HG02610 (cell line): ENCODE results near the gene MTMR11.
"Not testable (repeated sequence)": the region's sequence is repeated elsewhere in the genome, so short reads cannot be mapped to it uniquely, and the experiment has no call there.

Experiments used
- ATAC-seq: cut with Tn5 transposase; IDR thresholded peaks from one replicate; pipeline ENCODE4 v1.9.1; 2021; ENCODE audit warnings: mild to moderate bottlenecking, moderate library complexity; ENCODE audit not compliant: unreplicated experiment

The MTMR11 gene

DNA sequence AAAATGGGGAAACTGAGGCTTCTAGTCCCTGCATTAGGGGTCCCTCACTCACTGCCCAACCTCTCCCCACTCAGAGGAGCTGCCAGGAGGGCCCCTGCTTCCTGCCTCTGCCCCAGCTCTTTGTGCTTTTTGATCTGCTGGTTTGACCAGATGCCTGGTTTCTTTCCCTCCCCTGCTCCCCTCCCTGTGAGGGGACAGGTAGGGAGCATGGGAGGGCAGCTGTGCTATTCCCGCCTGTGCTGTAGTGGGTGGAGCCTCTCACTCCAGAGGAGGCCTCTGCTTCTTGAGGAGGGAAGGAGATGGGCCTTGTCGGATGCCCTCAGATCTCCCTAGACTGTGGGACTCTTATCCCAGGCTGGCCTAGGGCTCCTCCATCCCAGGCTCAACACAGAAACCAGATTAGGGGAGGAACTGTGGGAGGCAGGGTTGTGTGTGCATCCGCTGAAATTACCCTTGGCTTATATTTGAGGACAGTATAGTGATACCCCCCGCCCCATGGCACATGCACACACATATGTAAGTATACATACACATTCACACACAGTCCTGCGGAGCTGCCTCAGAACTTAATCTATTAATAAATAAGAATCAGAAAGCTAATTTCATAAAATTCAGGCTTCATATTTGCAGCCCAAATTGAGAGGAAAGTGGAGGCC lies 32.7 kb downstream of the MTMR11 start:
- no peak for ATAC-seq

- ATAC-seq, result peak; percentile 95
These were observed 37.0 kb downstream of the MTMR11 start, which contains the start of gene BOLA1 for GRCh38 chr1:149899460-149900284. Gene BOLA1, plus strand, starts transcription at chr1:149899568. Its CDS starts 492 bp downstream, at chr1:149900060.

GRCh38 chr1:149896575-149896974 lies 40.1 kb downstream of the MTMR11 start:
- no peak for ATAC-seq

DNA sequence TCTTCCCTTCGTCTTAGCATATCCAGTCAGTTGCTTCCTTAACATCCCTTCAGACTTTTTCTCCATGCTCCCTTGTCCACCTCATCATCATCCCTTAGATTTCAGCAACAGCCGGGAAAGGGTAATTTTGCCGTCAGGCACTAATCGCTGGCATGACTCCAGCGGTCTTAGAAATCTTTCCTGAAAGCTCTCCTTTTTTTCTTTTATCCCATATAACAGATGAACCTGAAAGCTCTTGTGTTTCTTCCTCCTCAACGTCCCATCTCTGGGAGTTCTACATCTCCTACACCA lies 47.7 kb downstream of the MTMR11 start:
- ATAC-seq, result no peak

DNA sequence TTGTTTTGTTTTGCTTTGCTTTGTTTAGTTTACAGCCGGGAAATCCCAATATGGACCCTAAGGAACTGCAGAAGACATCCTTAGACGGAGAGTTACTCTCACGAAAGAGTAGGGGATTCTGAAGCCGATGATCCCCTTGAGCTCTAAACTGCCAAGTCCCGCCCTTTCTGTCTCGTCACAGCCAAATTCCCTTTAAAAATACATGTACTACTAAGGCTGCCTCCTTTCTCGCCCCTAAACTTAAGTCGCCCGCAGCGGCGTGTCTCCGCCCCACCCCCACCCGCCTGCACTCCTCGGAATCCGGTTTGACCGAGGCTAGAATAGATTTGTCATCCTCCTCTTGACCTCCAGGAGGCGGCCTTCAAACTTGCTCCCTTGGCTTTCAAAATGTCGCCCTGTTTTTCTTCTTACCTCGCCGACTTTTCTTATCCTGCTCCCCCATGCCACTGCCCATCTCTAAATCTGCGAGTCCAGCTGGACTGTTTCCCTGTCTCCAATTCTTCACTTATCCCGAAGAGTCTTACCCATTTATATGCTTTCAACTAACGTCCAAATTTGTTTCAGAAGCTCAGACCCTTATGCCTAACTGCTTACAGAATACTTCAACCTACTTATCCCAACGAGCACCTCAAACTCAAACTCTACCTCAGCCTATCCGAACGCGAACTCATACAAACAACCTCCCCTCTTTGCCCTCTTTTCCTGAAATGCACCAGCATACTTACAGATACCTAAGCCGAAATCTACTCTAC lies 48.3 kb downstream of the MTMR11 start:
- ATAC-seq, result peak; percentile 26

- peak; percentile 51 for ATAC-seq
These were observed 49.0 kb downstream of the MTMR11 start for GRCh38 chr1:149887456-149888246.

GRCh38 chr1:149887196-149887455 lies 49.6 kb downstream of the MTMR11 start:
- not testable (repeated sequence) for ATAC-seq

DNA sequence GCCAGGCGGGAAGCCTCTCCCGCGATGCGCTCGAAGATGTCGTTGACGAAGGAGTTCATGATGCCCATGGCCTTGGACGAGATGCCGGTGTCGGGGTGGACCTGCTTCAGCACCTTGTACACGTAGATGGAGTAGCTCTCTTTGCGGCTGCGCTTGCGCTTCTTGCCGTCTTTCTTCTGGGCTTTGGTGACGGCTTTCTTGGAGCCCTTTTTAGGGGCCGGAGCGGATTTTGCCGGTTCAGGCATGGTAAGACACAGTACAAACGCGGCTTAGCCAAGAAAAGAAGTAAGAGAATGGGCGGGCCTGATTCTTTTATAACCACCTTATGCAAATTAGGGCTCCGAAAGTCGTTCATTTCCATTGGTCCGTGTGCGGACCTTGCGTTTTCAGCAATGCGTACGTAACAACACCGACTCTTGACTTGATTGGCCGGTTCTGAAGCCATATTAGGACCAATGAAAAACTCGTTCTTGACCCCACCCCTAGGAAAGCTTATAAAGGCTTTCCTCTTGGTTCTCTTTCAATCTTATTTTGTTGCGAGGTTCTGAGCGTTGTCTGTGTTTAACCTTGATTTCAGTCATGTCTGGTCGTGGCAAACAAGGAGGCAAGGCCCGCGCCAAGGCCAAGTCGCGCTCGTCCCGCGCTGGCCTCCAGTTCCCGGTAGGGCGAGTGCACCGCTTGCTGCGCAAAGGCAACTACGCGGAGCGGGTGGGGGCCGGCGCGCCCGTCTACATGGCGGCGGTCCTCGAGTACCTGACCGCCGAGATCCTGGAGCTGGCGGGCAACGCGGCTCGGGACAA lies 50.1 kb downstream of the MTMR11 start:
- ATAC-seq, result peak; percentile 58

DNA sequence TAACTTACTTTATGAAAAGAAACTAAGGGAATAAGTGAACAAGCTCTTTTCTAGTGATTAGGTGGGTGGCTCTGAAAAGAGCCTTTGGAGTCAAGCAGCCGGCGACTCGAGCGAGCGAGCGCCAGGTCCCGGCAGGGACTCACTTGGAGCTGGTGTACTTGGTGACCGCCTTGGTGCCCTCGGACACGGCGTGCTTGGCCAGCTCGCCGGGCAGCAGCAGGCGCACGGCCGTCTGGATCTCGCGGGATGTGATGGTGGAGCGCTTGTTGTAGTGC lies 50.6 kb downstream of the MTMR11 start:
- not testable (repeated sequence) for ATAC-seq

DNA sequence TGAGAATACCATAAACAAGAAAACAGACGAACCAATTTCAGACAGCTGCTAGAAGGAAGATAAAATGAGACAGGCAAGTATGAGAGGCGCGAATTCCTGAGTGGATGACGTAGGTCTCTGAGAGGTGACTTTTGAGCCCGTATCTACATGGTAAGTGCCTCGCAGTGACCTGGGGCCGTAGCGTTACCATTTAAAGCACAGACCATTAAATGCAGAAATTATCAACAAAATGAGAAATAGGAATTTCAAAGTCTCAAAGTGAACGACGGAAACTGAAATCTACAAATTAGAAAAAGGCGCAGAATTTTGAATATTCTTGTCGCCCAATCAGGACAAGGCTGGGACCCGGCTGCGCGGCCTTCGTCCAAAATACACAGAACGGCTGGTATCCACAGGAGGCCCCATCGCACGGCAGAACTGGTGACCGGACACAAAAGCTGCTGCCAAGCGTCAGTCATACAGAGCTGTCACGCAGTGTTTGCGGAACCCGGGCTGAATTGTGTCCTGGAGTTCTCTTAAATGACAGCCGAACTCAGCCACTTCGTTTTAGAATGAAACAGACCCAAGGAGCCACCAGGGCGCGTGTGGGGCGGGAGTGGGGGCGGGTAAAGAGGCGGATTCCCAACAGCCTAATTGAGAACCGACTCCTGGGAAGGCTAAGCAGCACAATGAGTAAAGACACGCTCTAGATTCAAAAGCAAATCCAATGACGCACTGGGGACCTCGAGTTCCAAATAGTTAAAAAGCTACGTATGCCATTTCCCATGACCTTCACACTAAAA lies 51.1 kb downstream of the MTMR11 start:
- ATAC-seq, result no peak

GRCh38 chr1:149884433-149885338 lies 52.0 kb downstream of the MTMR11 start:
- no peak for ATAC-seq

DNA sequence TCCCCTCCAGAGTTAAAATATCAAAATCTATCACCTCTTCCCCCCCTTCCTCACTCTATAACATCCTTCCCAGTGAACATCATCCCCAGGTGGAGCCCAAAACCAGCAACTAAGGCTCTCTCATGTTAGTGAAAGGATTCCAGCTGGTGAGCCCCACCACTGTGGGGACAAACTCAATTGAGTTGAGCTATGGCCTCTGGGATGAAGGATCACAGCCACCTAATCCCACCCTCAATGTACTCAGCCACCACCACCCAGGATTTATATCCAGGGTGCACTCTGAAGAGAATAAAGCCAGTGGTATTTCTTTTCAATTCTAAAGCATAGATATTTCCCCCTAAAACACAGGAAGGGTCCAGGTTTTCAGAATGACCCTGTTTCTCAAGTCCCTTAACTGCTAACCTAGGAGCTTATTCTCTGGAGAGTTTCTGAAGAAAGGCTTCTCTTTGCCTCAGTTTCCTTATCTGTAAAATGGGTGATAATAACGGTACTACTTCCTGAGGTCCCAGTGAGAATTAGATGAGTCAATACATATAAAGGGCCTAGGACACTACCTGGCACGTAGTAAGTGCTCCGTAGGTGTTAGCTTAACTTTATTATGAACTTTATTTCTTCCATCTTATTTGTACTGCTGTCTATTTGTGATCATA lies 53.0 kb downstream of the MTMR11 start:
- no peak for ATAC-seq

DNA sequence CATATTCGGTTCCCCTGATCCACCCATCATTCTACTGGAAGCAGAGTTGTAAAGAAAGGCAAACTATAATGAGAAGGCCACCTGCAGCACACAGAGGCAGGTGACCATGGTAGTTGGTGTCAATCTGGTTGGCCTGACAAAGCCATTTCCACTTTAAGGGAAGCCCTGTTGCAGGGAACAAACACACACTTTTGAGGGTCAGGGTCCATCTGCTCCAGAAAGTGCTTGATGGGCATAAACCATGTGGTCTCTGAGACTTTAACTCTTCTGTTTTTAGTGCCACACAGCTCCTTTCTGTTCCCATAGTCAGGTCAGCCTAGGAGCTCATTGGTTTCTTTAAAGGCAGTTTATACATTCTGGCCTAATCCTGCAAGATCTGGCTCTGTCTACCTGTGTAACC lies 54.8 kb downstream of the MTMR11 start:
- ATAC-seq, result no peak

DNA sequence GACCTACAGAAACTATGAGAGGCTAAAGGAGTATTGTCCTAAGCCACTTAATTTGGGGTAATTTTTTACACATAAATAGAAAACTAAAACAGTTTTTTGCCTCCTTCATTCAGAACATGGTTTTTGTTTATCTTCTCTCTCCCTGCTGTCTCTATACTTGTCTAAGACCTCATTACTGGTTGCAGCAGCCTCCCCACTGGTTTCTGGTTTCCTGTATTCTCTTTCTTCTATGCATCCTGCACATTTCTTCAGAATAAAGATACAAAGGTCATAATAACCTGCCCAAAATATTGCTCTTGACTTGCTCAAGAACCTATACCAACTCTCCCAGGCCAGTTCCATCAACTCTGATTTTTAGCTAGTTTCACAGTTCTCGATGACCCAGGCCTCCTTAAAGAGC lies 57.1 kb downstream of the MTMR11 start:
- ATAC-seq, result no peak
